GM06990 (cell line): ENCODE measurements around the gene CDC20.

Experiments used
- DNase-seq: peaks from one replicate; pipeline ENCODE4 v3.0.0-alpha.2; 2011; ENCODE audit not compliant: insufficient read length; ENCODE audit errors: extremely low read depth
- H3K27me3 ChIP-seq: replicated peaks from 2 replicates; pipeline ENCODE4 v1.6.0; 2011; ENCODE audit warnings: low read length; ENCODE audit not compliant: control insufficient read depth, insufficient read depth
- H3K36me3 ChIP-seq: 2 replicates; pipeline ENCODE4 v1.5.1; 2011; ENCODE audit warnings: low read length; ENCODE audit not compliant: control insufficient read depth, insufficient read depth
- H3K4me3 ChIP-seq: replicated peaks from 2 replicates; pipeline ENCODE4 v1.5.1; 2011; ENCODE audit warnings: low read depth, mild to moderate bottlenecking, control low read depth, low read length
- TF ChIP-seq, protein P1 (sequence below): IDR thresholded peaks from 2 replicates; pipeline ENCODE4 v1.5.1; 2011; ENCODE audit warnings: low read length, control low read depth, mild to moderate bottlenecking, inconsistent platforms; ENCODE audit not compliant: insufficient read depth, poor library complexity, severe bottlenecking

Gene CDC20

DNA sequence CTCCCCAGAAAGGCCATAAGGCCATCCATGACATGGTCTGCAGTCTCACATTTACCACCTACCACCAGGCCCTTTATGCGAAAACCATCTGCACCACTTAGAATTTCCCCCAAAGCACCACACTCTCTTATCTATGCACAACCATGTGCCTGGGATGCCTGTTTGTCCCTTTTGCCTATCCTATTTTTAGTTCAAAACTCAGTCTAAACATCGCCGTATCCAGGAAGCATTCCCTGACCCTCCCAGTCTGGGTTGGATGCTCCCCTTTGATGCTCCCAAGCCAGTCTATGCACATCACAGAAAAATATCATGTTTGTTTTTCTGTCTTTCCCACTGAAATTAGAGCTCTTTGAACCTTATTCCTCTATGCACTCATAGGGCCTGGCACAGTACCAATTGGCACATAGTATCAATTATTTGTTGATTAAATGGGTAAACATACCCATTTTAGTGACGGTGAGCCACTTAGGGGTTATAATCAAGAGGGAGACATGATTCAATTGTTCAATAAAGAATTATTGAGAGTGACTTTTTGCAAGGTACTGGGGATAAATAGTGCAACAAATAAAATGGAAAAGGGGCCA, 14.4 kb upstream of the CDC20 start:
- no peak for DNase-seq
- H3K4me3 ChIP-seq: no peak overlapping the region

DNA sequence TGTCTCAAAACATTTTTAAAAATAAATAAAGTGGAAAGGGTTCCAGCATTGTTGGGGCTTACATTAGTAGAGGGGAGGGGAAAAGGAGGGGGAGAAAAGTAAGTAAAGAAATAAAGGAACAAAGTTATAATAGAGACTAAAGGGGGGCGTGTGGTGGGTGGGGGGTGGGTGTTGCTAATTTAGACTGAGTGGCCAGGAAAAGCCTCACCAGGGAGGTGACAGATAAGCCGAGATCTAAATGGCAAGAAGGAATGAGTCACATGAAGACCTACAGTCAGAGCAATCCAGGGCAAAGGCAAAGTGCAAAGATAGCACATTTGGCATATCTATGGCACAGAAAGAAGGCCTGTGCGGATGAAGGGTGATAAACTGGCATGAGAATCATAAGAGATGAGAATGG, 13.7 kb upstream of the CDC20 start:
- DNase-seq: no peak
- TF ChIP-seq, protein P1, sequence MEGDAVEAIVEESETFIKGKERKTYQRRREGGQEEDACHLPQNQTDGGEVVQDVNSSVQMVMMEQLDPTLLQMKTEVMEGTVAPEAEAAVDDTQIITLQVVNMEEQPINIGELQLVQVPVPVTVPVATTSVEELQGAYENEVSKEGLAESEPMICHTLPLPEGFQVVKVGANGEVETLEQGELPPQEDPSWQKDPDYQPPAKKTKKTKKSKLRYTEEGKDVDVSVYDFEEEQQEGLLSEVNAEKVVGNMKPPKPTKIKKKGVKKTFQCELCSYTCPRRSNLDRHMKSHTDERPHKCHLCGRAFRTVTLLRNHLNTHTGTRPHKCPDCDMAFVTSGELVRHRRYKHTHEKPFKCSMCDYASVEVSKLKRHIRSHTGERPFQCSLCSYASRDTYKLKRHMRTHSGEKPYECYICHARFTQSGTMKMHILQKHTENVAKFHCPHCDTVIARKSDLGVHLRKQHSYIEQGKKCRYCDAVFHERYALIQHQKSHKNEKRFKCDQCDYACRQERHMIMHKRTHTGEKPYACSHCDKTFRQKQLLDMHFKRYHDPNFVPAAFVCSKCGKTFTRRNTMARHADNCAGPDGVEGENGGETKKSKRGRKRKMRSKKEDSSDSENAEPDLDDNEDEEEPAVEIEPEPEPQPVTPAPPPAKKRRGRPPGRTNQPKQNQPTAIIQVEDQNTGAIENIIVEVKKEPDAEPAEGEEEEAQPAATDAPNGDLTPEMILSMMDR: no peak
- H3K36me3 ChIP-seq: no peaks in the 10 kb centered on the region
- no peaks in the 10 kb centered on the region for H3K27me3 ChIP-seq
- no peak overlapping the region for H3K4me3 ChIP-seq

More for the DNA sequence above, 14.4 kb upstream of the CDC20 start:
- Histone ChIP-seq H3K36me3 (no peaks in the 10 kb centered on the region), H3K27me3 (no peaks in the 10 kb centered on the region)
- TF ChIP-seq, protein P1: no peak

DNA sequence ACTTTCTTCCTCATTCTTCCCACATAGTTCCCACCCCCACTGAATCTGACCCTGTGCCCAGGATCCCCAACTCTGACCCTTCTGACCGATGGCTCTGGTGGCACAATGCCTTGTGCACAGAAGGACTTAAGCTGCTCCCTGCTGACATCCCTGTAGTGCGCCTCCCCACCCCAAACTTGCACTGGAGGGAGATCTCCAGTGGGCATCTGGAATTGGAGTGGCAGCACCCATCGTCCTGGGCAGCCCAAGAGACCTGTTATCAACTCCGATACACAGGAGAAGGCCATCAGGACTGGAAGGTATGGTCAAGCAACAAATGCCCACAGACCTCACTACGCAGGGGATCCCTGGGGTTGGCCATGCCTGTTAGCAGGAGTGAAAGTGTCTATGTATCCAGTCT, 12.1 kb upstream of the CDC20 start:
- H3K36me3 ChIP-seq: no peaks in the 10 kb centered on the region
- no peak for DNase-seq
- no peak overlapping the region for H3K4me3 ChIP-seq
- TF ChIP-seq, protein P1: no peak
- no peaks in the 10 kb centered on the region for H3K27me3 ChIP-seq

DNA sequence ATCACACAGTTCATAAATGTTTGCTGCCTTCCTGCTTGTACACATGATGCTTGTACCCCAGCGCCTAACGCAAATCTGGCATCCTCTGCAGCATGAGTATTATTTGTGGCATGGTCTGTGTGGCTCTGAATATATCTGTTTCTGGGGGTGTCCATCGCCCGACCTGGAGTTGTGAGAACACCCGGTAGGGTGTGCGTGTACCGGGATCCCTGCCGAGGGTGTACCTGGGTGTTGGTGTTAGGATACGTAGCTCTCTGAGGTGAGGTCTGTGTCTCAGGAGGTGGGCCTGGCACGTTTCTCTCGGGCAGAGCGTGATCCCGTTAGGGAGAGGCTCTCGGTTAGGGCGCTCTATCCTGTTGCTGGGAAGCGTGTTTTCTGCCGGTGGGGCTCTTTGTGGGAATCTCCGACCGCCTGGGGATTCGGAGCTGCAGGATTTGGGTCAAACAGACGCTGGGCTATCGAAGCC, 10.4 kb upstream of the CDC20 start:
- H3K27me3 ChIP-seq: no peaks in the 10 kb centered on the region
- H3K4me3 ChIP-seq: no peak overlapping the region
- no peaks in the 10 kb centered on the region for H3K36me3 ChIP-seq
- no peak for DNase-seq
- TF ChIP-seq, protein P1: no peak

DNA sequence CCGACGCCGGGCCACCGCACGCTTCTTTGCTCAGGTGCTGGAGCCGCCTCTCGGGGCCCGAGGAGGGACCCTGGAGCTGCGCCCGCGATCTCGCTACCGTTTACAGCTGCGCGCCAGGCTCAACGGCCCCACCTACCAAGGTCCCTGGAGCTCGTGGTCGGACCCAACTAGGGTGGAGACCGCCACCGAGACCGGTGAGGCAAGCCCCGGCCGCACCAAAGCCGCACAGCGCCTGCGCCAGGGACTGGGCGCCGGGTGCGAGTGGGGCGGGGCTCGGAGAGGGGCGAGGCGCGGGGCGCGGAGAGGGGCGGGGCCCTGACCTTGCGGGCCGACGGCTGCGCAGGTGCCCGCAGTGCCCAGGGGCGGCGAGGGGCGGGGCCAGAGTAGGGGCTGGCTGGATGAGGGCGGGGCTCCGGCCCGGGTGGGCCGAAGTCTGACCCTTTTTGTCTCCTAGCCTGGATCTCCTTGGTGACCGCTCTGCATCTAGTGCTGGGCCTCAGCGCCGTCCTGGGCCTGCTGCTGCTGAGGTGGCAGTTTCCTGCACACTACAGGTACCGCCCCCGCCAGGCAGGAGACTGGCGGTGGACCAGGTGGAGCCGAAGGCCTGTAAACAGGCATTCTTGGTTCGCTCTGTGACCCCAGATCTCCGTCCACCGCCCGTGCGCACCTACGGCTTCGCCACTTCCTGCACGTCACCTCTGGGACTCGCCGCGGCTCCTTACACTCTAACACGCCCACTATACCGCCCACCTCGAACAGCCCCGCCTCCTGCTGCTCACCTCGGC, 9.8 kb upstream of the CDC20 start:
- no peak for DNase-seq
- H3K27me3 ChIP-seq: no peaks in the 10 kb centered on the region
- H3K36me3 ChIP-seq: no peaks in the 10 kb centered on the region
- TF ChIP-seq, protein P1: no peak
- no peak overlapping the region for H3K4me3 ChIP-seq
